PC-9 (cell line): ENCODE measurements around the gene CCK. TPM values are rescaled to one million over a fixed set of nuclear protein-coding genes. Genes with fewer than 3 reads are reported as not detected.

Experiments
- BruUV-seq: library from RNA; stranded (reverse); fragments of 400-500 nt; replicated peaks from 2 replicates; lab custom pipeline; 2021; lab: Mats Ljungman, UMichigan
- CTCF ChIA-PET: fragments of 300-600 bp; sonication (Branson Sonifier 250); formaldehyde crosslinking; loops from one replicate; lab custom pipeline; 2022; ENCODE audit warnings: antibody characterized with exemption; lab: Charles Lee
- POLR2A ChIA-PET: fragments of 300-600 bp; sonication (Branson Sonifier 250); formaldehyde crosslinking; loops from one replicate; lab custom pipeline; 2022; ENCODE audit warnings: antibody characterized with exemption; ENCODE audit not compliant: unreplicated experiment; lab: Charles Lee
- DNase-seq, 2 experiments: peaks; one replicate each; pipeline versions ENCODE4 v3.0.0 to v3.0.0-alpha.2; 2015 to 2022; ENCODE audit warnings: mixed read lengths in 1 of 2
- H2AFZ ChIP-seq: fragments of 200-600 bp; sonication (generic); 2 replicates; pipeline ENCODE4 v1.8.1; 2017; ENCODE audit warnings: antibody characterized with exemption
- H3F3A ChIP-seq: fragments of 200-600 bp; sonication (generic); 2 replicates; pipeline ENCODE4 v1.8.1; 2017; ENCODE audit warnings: antibody characterized with exemption, mild to moderate bottlenecking, low read depth; ENCODE audit not compliant: insufficient read depth
- H3K27ac ChIP-seq: fragments of 200-600 bp; sonication (generic); 2 replicates; pipeline ENCODE4 v1.6.1; 2016; ENCODE audit warnings: mixed run types
- H3K27me3 ChIP-seq: fragments of 200-600 bp; sonication (generic); 2 replicates; pipeline ENCODE4 v1.6.1; 2016; ENCODE audit warnings: low read depth, mixed run types; ENCODE audit not compliant: insufficient read depth
- H3K36me3 ChIP-seq: fragments of 200-600 bp; sonication (generic); 2 replicates; pipeline ENCODE4 v1.6.1; 2016; ENCODE audit warnings: low read depth, mixed run types
- H3K4me1 ChIP-seq: fragments of 200-600 bp; sonication (generic); replicated peaks from 2 replicates; pipeline ENCODE4 v1.6.1; 2016; ENCODE audit warnings: mixed run types; ENCODE audit not compliant: insufficient read depth
- H3K4me2 ChIP-seq: fragments of 200-600 bp; sonication (generic); 2 replicates; pipeline ENCODE4 v1.6.1; 2017; ENCODE audit warnings: mixed run types
- H3K4me3 ChIP-seq: fragments of 200-600 bp; sonication (generic); 2 replicates; pipeline ENCODE4 v1.6.1; 2016; ENCODE audit warnings: mixed run types
- H3K79me2 ChIP-seq: fragments of 200-600 bp; sonication (generic); 2 replicates; pipeline ENCODE4 v1.6.1; 2017; ENCODE audit warnings: low read depth, mixed run types
- H3K9me2 ChIP-seq: fragments of 200-600 bp; sonication (generic); 2 replicates; pipeline ENCODE4 v1.8.1; 2017; ENCODE audit warnings: mild to moderate bottlenecking; ENCODE audit not compliant: insufficient read depth
- H3K9me3 ChIP-seq: fragments of 200-600 bp; sonication (generic); 2 replicates; pipeline ENCODE4 v1.8.1; 2016; ENCODE audit warnings: low read depth; ENCODE audit not compliant: insufficient read depth
- H4K20me1 ChIP-seq: fragments of 200-600 bp; sonication (generic); 2 replicates; pipeline ENCODE4 v1.8.1; 2017; ENCODE audit not compliant: insufficient read depth
- CTCF ChIP-seq: fragments of 200-600 bp; sonication (generic); conservative IDR thresholded peaks from 2 replicates; pipeline ENCODE4 v1.6.1; 2017; ENCODE audit warnings: mixed run types, antibody characterized with exemption, mild to moderate bottlenecking, moderate library complexity
- EZH2 ChIP-seq: fragments of 200-600 bp; sonication (generic); IDR thresholded peaks from 2 replicates; pipeline ENCODE4 v1.8.0; 2017; ENCODE audit warnings: antibody characterized with exemption, low read depth
- intact Hi-C: fragments of 100-400 bp; cut with micrococcal nuclease; formaldehyde crosslinking; loops from one replicate; pipeline ENCODE4 v1.10.0; 2022; ENCODE audit not compliant: unreplicated experiment
- total RNA-seq: library from RNA; stranded (reverse); gene quantifications from 2 replicates; pipeline ENCODE4 v1.2.3, GENCODE V29; 2021

The CCK gene
- total RNA-seq, 1 experiment from 2014 or later = 2.7 TPM

GRCh38 chr3:42209917-42210316, 56.1 kb downstream of the CCK start:
- DNase-seq = no peak
- POLR2A ChIA-PET = no interaction called here
- H3K4me2 ChIP-seq = no peak overlapping the region
- H3K27me3 ChIP-seq = no peaks in the 10 kb centered on the region
- H3K36me3 ChIP-seq = 0 out of 2 replicates have a peak, but pooled peaks cover under 1% of the 10 kb centered on the region
- intact Hi-C loops = loop anchor here (10.0 kb wide), 1 partner anchor 1625 kb away; no protein-coding TSS in a partner anchor
- no TSS peak for BruUV-seq
- H4K20me1 ChIP-seq = no peaks in the 10 kb centered on the region
- no peak overlapping the region for H3K27ac ChIP-seq
- CTCF ChIA-PET = no interaction called here
- H3K4me1 ChIP-seq = no peaks in the 10 kb centered on the region
- H3K79me2 ChIP-seq = no peaks in the 10 kb centered on the region
- TF ChIP-seq CTCF (no peak), EZH2 (no peak)
- no peaks in the 10 kb centered on the region for H3F3A ChIP-seq
- no peak overlapping the region for H2AFZ ChIP-seq
- no peak overlapping the region for H3K4me3 ChIP-seq
- H3K9me3 ChIP-seq = no peaks in the 10 kb centered on the region
- no peaks in the 10 kb centered on the region for H3K9me2 ChIP-seq

Other genes starting within 250 kb of the CCK start
- gene TRAK1, start 174.8 kb downstream of the CCK start, total RNA-seq = 43.4 and 46.8 TPM in 2 replicates
- gene LYZL4, start 144.4 kb upstream of the CCK start, total RNA-seq = not detected in 2 replicates
- gene VIPR1, start 236.5 kb upstream of the CCK start, total RNA-seq = 19.7 and 23.9 TPM in 2 replicates